Endodermal cell (in vitro differentiated cells): ENCODE data around the gene GAPDH. TPM values are rescaled to one million over a fixed set of nuclear protein-coding genes. Genes with fewer than 3 reads are reported as not detected.
"Not testable (repeated sequence)": the region's sequence is repeated elsewhere in the genome, so short reads cannot be mapped to it uniquely, and the experiment has no call there.

Source experiments
- DNase-seq: peaks from one replicate; pipeline ENCODE4 v3.0.0-alpha.2; 2017
- H3K27ac ChIP-seq: 2 replicates; pipeline ENCODE4 v1.5.1; 2013; ENCODE audit warnings: mild to moderate bottlenecking, low read depth, low read length, moderate library complexity
- H3K27me3 ChIP-seq: 2 replicates; pipeline ENCODE4 v1.6.1; 2013; ENCODE audit warnings: mild to moderate bottlenecking, low read length, moderate library complexity; ENCODE audit not compliant: insufficient read depth, control insufficient read depth, poor library complexity, severe bottlenecking
- H3K36me3 ChIP-seq: 2 replicates; pipeline ENCODE4 v1.7.0; 2013; ENCODE audit warnings: mild to moderate bottlenecking, low read length, moderate library complexity; ENCODE audit not compliant: control insufficient read depth, insufficient read depth
- H3K4me1 ChIP-seq: one replicate; pipeline ENCODE4 v1.7.0; 2013; ENCODE audit warnings: low read length; ENCODE audit not compliant: control insufficient read depth, insufficient read depth
- H3K4me3 ChIP-seq: 2 replicates; pipeline ENCODE4 v1.5.1; 2013; ENCODE audit warnings: mild to moderate bottlenecking, low read length, moderate library complexity
- H3K9ac ChIP-seq: 2 replicates; pipeline ENCODE4 v1.6.1; 2013; ENCODE audit warnings: mild to moderate bottlenecking, low read length, moderate library complexity; ENCODE audit not compliant: poor library complexity, severe bottlenecking; ENCODE audit errors: extremely low read depth
- H3K9me3 ChIP-seq: 2 replicates; pipeline ENCODE4 v1.6.1; 2013; ENCODE audit warnings: mild to moderate bottlenecking, low read length, moderate library complexity; ENCODE audit not compliant: control insufficient read depth
- H3K27ac Mint-ChIP-seq: 2 replicates; pipeline ENCODE4 v1.8.0; 2020; ENCODE audit warnings: mixed read lengths
- H3K27me3 Mint-ChIP-seq: 2 replicates; pipeline ENCODE4 v1.8.0; 2021; ENCODE audit warnings: mild to moderate bottlenecking, mixed read lengths; ENCODE audit not compliant: insufficient read depth
- H3K36me3 Mint-ChIP-seq: 2 replicates; pipeline ENCODE4 v1.8.0; 2020; ENCODE audit warnings: low read depth, mixed read lengths
- H3K4me1 Mint-ChIP-seq: 2 replicates; pipeline ENCODE4 v1.8.0; 2020; ENCODE audit warnings: mixed read lengths
- H3K4me3 Mint-ChIP-seq: 2 replicates; pipeline ENCODE4 v1.8.0; 2020; ENCODE audit warnings: mild to moderate bottlenecking, moderate library complexity, mixed read lengths
- H3K9me3 Mint-ChIP-seq: 2 replicates; pipeline ENCODE4 v1.8.0; 2020; ENCODE audit warnings: mild to moderate bottlenecking, mixed read lengths
- CTCF ChIP-seq: fragments of 200-600 bp; sonication (generic); conservative IDR thresholded peaks from 2 replicates; pipeline ENCODE4 v1.5.0; 2021; ENCODE audit warnings: antibody characterized with exemption, mild to moderate bottlenecking
- WGBS, 2 experiments: methylation state at CpG; one replicate each; pipeline versions ENCODE4 v1.1.5 to v1.1.7; 2013; ENCODE audit warnings: missing lambda C conversion rate in 2 of 2, mixed read lengths in 1 of 2; ENCODE audit not compliant: insufficient coverage in 1 of 2, insufficient read length in 1 of 2; 5-methylcytosine and 5-hydroxymethylcytosine counted together
- total RNA-seq, 2 donors: library from RNA; stranded (reverse); fragmentation: NEBNext Ultra II Directional in 1 of 2; extraction: Animal tissue kit (Norgen Biotek cat#: 25700) in 1 of 2; gene quantifications; 2 replicates in 1 of 2; 3 replicates in 1 of 2; pipeline ENCODE4 v1.2.1, GENCODE V29; 2021

Gene GAPDH
- total RNA-seq, 2 donors from 2014 or later = 2,848 to 5,273 TPM

GRCh38 chr12:6556857-6557256 is 22.5 kb downstream of the GAPDH start:
- no peaks in the 10 kb centered on the region for H3K27me3 ChIP-seq
- Mint-ChIP-seq H3K4me1 (peaks cover 31% of the 10 kb centered on the region), H3K36me3 (peaks cover 56% of the 10 kb centered on the region), H3K4me3 (peak overlapping the region; percentile 69), H3K27me3 (no peaks in the 10 kb centered on the region), H3K27ac (peak overlapping the region; percentile 82), H3K9me3 (no peaks in the 10 kb centered on the region)
- DNase-seq = no peak
- no peak overlapping the region for H3K4me3 ChIP-seq
- no peak overlapping the region for H3K9ac ChIP-seq
- 96 to 100% methylated on average over 1 to 2 of the region's 4 CpGs for WGBS, 2 experiments
- TF ChIP-seq CTCF = no peak
- H3K36me3 ChIP-seq = peaks cover 59% of the 10 kb centered on the region
- H3K9me3 ChIP-seq = no peaks in the 10 kb centered on the region
- H3K27ac ChIP-seq = no peak overlapping the region
- H3K4me1 ChIP-seq = peaks cover 4% of the 10 kb centered on the region

- WGBS, 2 experiments = 82 to 87% methylated on average over 6 to 14 of the region's 14 CpGs
- TF ChIP-seq CTCF = peak; percentile 90
- H3K4me3 ChIP-seq, H3K4me3 Mint-ChIP-seq, H3K27me3 ChIP-seq, H3K27me3 Mint-ChIP-seq, H3K9me3 Mint-ChIP-seq, H3K4me1 ChIP-seq, H3K9me3 ChIP-seq, H3K27ac ChIP-seq, H3K9ac ChIP-seq: not testable (repeated sequence)
- DNase-seq = peak; percentile 82
- peak overlapping the region; percentile 79 for H3K27ac Mint-ChIP-seq
- peaks cover 19% of the 10 kb centered on the region for H3K4me1 Mint-ChIP-seq
- peaks cover 61% of the 10 kb centered on the region for H3K36me3 ChIP-seq
- H3K36me3 Mint-ChIP-seq = peaks cover 64% of the 10 kb centered on the region
Measured at GRCh38 chr12:6558014-6558760, 23.9 kb downstream of the GAPDH start.

- H3K27me3 ChIP-seq = no peaks in the 10 kb centered on the region
- no peak overlapping the region for H3K4me3 Mint-ChIP-seq
- peaks cover 70% of the 10 kb centered on the region for H3K36me3 ChIP-seq
- peaks cover 7% of the 10 kb centered on the region for H3K4me1 Mint-ChIP-seq
- H3K4me3 ChIP-seq = no peak overlapping the region
- 90% methylated on average over 1 of the region's 1 CpG; no CpG with 5 or more reads in 1 of the 2 experiments for WGBS, 2 experiments
- no peak for TF ChIP-seq CTCF
- H3K9me3 ChIP-seq = no peaks in the 10 kb centered on the region
- H3K36me3 Mint-ChIP-seq = peaks cover 74% of the 10 kb centered on the region
- no peaks in the 10 kb centered on the region for H3K27me3 Mint-ChIP-seq
- no peak for DNase-seq
- H3K27ac ChIP-seq = no peak overlapping the region
- H3K9ac ChIP-seq = no peak overlapping the region
- no peak overlapping the region for H3K27ac Mint-ChIP-seq
- H3K4me1 ChIP-seq = no peaks in the 10 kb centered on the region
- H3K9me3 Mint-ChIP-seq = no peaks in the 10 kb centered on the region
Measured at GRCh38 chr12:6559500-6559899, 25.2 kb downstream of the GAPDH start.
